ENCODE results near the gene UNC13D. TPM values are rescaled to one million over a fixed set of nuclear protein-coding genes. Genes with fewer than 3 reads are reported as not detected.

Gene UNC13D
- total RNA-seq, 1 donor from 2014 or later: 4.7 TPM

DNA sequence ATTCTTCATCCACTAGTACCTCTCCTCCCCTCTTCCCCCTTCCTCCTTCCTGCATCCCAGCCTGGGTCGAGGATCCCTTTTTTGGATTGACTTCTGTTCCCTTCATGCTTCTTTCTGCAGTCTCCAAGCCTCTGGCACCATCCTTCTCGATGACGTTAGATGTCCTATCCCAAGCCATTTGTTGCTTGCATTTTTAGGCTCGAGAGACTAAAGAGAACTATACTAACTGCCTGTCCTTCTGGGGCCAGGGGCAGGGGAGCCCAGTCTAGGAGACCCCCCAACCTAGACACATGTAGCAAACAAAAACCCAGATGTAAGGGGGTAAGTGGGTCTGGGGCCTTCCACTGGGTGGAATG is 35.7 kb downstream of the UNC13D start:
- Histone ChIP-seq H3K36me3 (ENCODE audit: control insufficient read depth, insufficient read depth, low read length) (peaks cover 14% of the 10 kb centered on the region), H3K27me3 (ENCODE audit: control insufficient read depth, insufficient read depth, low read length) (no peaks in the 10 kb centered on the region), H3K4me3 (ENCODE audit: low read depth, low read length) (no peak overlapping the region)
- TF ChIP-seq, protein P1, sequence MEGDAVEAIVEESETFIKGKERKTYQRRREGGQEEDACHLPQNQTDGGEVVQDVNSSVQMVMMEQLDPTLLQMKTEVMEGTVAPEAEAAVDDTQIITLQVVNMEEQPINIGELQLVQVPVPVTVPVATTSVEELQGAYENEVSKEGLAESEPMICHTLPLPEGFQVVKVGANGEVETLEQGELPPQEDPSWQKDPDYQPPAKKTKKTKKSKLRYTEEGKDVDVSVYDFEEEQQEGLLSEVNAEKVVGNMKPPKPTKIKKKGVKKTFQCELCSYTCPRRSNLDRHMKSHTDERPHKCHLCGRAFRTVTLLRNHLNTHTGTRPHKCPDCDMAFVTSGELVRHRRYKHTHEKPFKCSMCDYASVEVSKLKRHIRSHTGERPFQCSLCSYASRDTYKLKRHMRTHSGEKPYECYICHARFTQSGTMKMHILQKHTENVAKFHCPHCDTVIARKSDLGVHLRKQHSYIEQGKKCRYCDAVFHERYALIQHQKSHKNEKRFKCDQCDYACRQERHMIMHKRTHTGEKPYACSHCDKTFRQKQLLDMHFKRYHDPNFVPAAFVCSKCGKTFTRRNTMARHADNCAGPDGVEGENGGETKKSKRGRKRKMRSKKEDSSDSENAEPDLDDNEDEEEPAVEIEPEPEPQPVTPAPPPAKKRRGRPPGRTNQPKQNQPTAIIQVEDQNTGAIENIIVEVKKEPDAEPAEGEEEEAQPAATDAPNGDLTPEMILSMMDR (IDR thresholded peaks at IDR 0.05; ENCODE audit: insufficient read depth, low read length, severe bottlenecking): no peak
- DNase-seq (ENCODE audit: low read depth) (no peak), FAIRE-seq (no peak)

DNA sequence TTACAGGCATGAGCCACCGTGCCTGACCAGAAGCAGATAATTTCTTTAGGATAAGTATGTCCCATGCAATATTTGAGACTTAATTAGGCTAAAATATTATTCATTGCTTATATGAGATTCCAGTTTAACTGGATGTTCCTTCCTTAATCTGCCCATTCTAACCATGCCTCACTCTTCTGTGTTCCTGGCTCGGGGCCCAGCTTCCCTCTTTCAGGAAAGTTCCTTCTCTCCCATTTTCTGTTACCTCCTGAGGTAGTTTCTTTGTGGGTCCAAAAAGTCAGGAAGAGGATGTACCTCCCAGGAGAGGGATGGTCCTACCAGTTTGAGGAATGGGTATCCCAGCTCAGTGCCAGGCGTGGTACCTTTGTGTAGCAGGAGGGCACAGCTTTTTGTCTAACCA is 36.3 kb downstream of the UNC13D start:
- Histone ChIP-seq H3K27me3 (ENCODE audit: control insufficient read depth, insufficient read depth, low read length) (no peaks in the 10 kb centered on the region), H3K4me3 (ENCODE audit: low read depth, low read length) (no peak overlapping the region), H3K36me3 (ENCODE audit: control insufficient read depth, insufficient read depth, low read length) (peaks cover 11% of the 10 kb centered on the region)
- FAIRE-seq (no peak), DNase-seq (ENCODE audit: low read depth) (no peak)
- TF ChIP-seq, protein P1 (IDR thresholded peaks at IDR 0.05; ENCODE audit: insufficient read depth, low read length, severe bottlenecking): no peak

DNA sequence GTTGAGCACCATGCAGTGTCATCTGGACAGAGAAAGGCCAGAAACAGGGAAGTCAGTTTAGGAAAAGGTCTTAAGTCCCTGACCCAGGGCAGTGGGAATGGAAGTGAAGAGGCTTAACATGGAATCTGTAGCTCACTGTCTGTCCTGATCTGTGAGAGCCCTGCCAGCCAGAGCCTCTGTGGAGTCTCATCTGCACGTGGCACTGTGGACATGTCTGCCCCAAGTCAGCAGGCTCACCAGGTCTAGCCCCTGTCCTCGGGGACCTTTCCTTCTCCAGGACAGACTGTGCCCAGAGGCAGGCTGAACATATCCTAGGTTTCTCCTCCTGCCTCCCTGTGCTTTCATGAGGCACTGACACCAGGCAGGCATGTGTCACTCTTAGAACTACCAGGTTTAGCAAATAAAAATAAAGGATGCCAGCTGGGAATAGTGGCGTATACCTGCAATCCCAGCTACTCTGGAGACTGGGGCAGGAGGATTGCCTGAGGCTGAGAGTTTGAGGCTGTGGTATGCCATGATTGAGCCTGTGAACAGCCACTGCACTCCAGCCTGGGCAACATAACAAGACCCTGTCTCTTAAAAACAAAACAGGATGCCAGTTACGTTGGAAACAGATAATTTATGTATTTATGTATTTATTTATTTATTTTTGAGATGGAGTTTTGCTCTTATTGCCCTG is 37.2 kb downstream of the UNC13D start:
- H3K4me3 ChIP-seq (ENCODE audit: low read depth, low read length): no peak overlapping the region
- no peaks in the 10 kb centered on the region for H3K27me3 ChIP-seq (ENCODE audit: control insufficient read depth, insufficient read depth, low read length)
- peaks cover 3% of the 10 kb centered on the region for H3K36me3 ChIP-seq (ENCODE audit: control insufficient read depth, insufficient read depth, low read length)
- FAIRE-seq: no peak
- DNase-seq (ENCODE audit: low read depth): no peak
- TF ChIP-seq, protein P1 (IDR thresholded peaks at IDR 0.05; ENCODE audit: insufficient read depth, low read length, severe bottlenecking): no peak

DNA sequence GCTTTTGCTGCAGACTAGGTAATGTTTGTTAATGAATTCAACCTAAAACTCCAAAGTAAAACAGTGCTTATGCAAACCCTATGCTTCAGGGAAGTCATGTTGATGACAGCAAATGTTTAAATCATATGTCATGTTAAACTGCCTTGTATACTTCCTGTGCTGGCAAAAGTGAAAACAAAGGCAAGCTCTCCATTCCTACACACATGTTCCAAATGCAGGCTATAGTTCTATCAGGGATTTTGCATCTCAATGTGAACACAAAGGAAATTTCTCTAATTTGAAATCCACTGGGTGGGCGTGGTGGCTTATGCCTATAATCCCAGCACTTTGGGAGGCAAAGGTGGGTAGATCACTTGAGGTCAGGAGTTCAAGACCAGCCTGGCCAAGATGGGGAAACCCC is 40.3 kb downstream of the UNC13D start:
- no peak overlapping the region for H3K4me3 ChIP-seq (ENCODE audit: low read depth, low read length)
- FAIRE-seq (no peak), DNase-seq (ENCODE audit: low read depth) (no peak)
- H3K27me3 ChIP-seq (ENCODE audit: control insufficient read depth, insufficient read depth, low read length): no peaks in the 10 kb centered on the region
- TF ChIP-seq, protein P1 (IDR thresholded peaks at IDR 0.05; ENCODE audit: insufficient read depth, low read length, severe bottlenecking): no peak
- H3K36me3 ChIP-seq (ENCODE audit: control insufficient read depth, insufficient read depth, low read length): peaks cover 6% of the 10 kb centered on the region

DNA sequence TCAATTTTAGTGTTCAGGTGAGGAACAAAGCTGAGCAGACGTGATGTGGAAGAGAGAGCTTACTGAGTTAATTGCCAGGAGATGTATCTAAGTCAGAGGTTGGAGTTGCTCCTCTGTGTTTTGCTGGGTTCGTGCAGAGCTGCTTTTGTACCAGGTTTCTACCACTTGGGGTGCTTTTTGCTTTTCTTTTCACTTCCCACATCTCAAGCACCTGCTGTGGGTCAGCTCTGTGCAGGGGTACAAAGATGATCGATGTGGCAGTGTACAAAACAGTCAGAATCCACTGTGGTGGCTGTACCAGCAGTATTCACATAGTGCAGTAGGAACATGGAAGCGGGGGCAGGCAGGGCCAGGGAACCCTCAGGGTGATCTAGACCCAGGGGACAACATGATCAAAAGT is 44.8 kb downstream of the UNC13D start:
- FAIRE-seq (no peak), DNase-seq (ENCODE audit: low read depth) (no peak)
- Histone ChIP-seq H3K36me3 (ENCODE audit: control insufficient read depth, insufficient read depth, low read length) (peaks cover 11% of the 10 kb centered on the region), H3K27me3 (ENCODE audit: control insufficient read depth, insufficient read depth, low read length) (no peaks in the 10 kb centered on the region), H3K4me3 (ENCODE audit: low read depth, low read length) (no peak overlapping the region)
- TF ChIP-seq, protein P1 (IDR thresholded peaks at IDR 0.05; ENCODE audit: insufficient read depth, low read length, severe bottlenecking): no peak
